Measurements from ENCODE around the gene SLC5A3.

DNA sequence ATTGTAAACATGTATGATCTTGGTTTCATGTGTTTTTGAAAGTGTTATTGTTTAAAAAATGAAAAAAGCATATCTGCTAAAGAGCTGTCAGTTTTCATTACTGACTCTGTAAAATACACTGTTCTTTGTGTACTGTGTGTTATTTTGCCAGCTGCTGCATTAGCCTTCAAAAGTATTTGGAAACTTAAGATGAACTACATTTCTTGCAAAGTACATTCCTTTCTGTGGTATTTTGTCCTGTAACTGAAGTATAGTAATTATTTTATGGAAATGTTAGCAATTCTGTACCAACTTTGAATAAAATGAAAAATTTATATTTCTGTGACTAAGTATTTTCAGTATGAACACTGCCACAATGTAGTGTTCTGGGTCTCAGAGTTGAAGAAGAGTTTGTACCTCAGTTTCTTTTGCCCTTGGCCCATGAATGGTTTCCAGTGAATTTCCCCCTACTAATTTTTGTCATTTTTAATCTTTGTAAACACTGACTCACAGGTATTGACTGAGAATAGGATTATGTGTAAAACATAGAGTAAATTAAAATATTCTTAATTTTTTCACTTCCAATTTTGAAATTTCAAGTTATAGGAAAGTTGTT is 32.7 kb downstream of the SLC5A3 start:
- TF ChIP-seq, protein P1, sequence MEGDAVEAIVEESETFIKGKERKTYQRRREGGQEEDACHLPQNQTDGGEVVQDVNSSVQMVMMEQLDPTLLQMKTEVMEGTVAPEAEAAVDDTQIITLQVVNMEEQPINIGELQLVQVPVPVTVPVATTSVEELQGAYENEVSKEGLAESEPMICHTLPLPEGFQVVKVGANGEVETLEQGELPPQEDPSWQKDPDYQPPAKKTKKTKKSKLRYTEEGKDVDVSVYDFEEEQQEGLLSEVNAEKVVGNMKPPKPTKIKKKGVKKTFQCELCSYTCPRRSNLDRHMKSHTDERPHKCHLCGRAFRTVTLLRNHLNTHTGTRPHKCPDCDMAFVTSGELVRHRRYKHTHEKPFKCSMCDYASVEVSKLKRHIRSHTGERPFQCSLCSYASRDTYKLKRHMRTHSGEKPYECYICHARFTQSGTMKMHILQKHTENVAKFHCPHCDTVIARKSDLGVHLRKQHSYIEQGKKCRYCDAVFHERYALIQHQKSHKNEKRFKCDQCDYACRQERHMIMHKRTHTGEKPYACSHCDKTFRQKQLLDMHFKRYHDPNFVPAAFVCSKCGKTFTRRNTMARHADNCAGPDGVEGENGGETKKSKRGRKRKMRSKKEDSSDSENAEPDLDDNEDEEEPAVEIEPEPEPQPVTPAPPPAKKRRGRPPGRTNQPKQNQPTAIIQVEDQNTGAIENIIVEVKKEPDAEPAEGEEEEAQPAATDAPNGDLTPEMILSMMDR (IDR thresholded peaks at IDR 0.05), result no peak
- no peak for TF ChIP-seq POLR2A (IDR thresholded peaks at IDR 0.05)
- TF ChIP-seq EP300 (IDR thresholded peaks at IDR 0.05), result no peak
- no peak for TF ChIP-seq POLR2AphosphoS5 (IDR thresholded peaks at IDR 0.05)

Measured in gastroesophageal sphincter (tissue), 3 donors.